Activated gamma-delta T cell treated with Interleukin-2 at 50 U/mL for 16 hours (primary cell): Measurements from ENCODE around the gene ZBTB38.

ENCODE experiments used
- DNase-seq: peaks from one replicate; pipeline ENCODE4 v3.0.0-alpha.2; 2020

ZBTB38 gene

DNA sequence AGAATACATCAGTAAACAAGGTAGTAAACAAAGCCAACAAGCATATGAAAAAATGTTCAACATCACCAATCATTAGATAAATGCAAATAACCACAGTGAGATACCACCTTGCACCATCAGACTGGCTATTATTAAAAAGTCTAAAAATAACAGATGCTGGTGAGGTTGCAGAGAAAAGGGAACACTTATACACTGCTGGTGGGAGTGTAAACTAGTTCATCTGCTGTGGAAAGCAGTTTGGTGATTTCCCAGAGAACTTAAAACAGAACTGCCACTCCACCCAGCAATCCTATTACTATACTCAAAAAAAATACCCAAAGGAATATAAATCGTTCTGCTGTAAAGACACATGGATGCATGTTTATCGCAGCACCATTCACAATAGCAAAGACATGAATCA is 30.3 kb upstream of the ZBTB38 start:
- DNase-seq, result no peak

DNA sequence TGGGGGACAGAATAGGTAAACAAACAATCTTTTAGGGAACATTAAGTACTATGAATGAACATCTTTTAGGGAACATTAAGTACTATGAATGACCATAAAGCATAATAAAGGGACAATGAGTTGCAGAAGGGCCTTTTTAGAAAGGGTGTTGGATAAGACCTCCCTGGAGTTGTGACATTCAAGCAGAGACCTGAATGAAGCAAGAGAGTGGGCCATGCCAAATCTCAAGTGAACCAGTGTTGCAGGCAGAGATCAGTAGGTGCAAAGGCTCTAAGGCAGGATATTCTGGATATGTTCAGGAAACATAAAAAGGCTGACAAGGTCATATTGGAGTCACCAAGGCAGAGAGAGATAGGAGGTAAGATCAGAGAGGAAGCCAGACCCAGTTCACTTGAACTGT is 29.4 kb upstream of the ZBTB38 start:
- no peak for DNase-seq

DNA sequence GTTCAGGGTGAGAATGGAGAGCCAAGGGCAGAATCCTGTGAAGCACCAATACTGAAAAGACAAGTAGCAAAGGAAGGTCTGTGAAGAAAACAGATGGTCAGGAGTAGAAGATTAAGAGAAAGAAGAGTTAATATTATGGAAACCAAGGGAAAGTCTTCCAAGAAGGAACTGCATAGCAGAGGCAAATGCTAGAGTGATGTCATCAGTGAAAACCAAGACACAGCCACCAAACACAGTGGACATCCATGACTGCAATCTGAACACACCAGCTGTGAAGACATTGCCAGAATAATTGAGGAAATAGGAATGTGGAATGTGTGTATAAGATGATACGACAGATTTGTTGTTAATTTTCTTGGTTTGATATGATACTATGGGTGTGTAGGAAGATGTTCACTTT is 26.8 kb upstream of the ZBTB38 start:
- no peak for DNase-seq

DNA sequence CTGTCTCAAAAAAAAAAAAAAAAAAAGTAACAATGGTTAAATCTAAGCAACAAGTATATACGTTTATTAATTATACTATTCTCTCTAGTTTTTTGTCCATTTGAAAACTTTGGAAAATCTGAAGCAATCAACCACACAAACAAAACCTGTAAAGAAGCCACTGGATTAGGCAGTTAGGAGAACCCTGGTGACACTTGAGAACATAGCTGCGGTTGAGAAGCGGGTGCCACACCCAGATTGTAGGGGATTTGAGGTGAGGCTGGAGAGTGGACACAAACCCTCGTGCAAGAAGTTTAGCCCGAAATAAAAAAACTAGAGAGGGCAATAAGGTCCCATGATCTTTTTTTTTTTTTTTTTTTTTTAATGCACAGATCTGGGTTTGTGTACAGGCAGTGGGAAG is 25.9 kb upstream of the ZBTB38 start:
- no peak for DNase-seq

DNA sequence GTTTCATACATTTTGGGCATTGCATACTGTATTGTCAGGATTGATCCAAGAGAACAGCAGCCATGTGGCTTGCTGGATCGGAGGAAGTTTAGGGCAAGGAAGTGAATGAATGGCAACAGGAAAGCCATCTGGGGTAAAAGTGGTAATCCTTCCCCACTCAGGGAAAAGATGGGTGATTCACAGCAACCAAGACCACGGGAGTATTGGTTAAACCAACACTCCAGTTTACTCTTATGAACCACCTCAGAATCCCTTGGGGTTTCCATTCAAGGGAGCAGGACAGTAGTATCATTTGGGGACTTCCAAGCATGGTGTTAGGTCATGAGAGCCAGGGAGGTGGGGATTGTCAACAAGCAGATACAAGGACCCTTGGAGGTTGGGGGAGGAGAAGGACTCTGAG is 25.2 kb upstream of the ZBTB38 start:
- no peak for DNase-seq

GRCh38 chr3:141343865-141344271 is 24.4 kb upstream of the ZBTB38 start:
- DNase-seq, result no peak

GRCh38 chr3:141345528-141345927 is 22.8 kb upstream of the ZBTB38 start:
- no peak for DNase-seq

GRCh38 chr3:141346007-141346406 is 22.3 kb upstream of the ZBTB38 start:
- DNase-seq, result no peak

GRCh38 chr3:141346418-141346817 is 21.9 kb upstream of the ZBTB38 start:
- no peak for DNase-seq

- no peak for DNase-seq
Observed at GRCh38 chr3:141346839-141347238, 21.5 kb upstream of the ZBTB38 start.

GRCh38 chr3:141348837-141349236 is 19.5 kb upstream of the ZBTB38 start:
- no peak for DNase-seq

- DNase-seq, result no peak
Observed at GRCh38 chr3:141349711-141350110, 18.6 kb upstream of the ZBTB38 start.

DNA sequence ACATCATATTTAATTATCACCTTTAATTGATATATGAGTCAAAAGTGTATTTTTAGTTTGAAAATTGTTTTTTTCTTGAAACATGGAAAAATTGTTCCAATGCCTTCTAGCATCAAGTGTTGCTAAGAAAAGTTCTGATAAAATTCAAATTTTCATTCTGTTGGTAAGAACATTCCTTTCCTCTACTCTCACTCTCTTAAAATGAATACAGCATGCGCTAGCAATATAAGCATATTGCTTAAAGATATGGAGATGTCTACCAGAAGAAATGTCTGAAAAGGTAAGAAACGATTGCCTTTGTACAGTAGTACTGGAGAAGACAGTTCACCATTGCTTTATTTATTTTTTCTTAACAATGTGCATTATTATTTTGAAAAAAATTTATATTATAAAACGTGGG is 17.6 kb upstream of the ZBTB38 start:
- DNase-seq, result no peak

GRCh38 chr3:141352262-141352984 is 15.9 kb upstream of the ZBTB38 start:
- no peak for DNase-seq

GRCh38 chr3:141353652-141354495 is 14.4 kb upstream of the ZBTB38 start:
- DNase-seq, result no peak

DNA sequence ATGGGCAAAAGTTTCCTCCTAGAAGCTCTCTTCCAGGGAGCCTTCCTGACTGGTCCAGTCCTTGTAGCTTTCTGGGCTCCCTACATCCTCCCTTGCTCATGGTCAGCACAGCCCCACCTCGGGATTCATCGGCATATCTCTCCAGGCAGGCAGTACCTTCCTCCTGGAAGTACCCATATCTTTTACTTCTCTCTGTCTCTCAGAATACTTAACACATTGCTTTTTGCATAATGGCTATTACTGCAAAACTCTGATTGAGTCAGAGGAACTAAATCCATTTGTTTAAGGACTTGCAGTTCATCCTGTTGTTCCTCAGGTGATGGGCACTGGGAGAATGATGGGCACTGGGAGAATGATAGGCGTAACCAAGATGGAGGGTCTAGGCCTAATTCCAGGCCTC is 13.8 kb upstream of the ZBTB38 start:
- no peak for DNase-seq

- DNase-seq, result no peak
Observed at GRCh38 chr3:141355242-141355641, 13.1 kb upstream of the ZBTB38 start.

- DNase-seq, result no peak
Observed at GRCh38 chr3:141356046-141356445, 12.3 kb upstream of the ZBTB38 start.

GRCh38 chr3:141360888-141361598 is 7.3 kb upstream of the ZBTB38 start:
- DNase-seq, result no peak

- DNase-seq, result no peak
Observed at GRCh38 chr3:141362736-141363135, 5.6 kb upstream of the ZBTB38 start.

GRCh38 chr3:141365201-141365600 is 3.1 kb upstream of the ZBTB38 start:
- DNase-seq, result no peak

DNA sequence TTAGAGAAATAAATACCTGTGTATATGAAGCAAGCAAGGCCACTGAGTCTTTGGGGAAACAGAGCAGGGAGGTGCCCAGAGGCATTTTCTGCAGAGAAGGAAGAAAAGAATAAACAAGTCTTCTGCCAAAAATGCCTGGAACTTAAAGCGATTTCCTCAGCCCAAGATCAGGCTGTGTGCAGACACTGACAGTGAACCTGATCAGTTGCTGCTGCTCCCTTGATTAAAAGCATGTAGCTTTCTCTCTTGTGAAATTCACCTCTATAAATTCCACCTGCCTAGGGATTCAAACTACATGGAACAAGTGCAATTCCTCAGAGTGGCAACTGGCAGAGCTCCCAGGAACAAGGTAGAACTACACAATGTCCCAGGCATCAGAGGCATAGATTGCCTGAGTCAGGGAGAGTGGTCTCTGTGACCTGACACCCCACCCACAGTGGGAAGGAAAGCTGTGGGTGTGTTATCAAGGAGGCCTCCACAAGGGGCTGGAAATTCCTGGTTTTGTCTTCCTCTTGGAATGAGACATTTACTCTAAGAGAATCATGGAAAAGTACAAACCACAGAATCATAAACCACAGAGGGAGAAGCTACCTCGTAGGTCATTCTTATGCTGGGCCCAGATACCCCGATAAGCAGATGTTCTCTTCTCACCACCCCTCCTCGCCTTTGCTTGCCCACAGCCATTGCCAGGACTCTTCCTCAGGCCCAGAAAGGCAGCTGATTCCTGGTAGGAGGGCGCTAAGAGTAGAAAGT is 1.8 kb upstream of the ZBTB38 start:
- DNase-seq, result no peak
